ENCODE results near the gene GPER1. TPM values are rescaled to one million over a fixed set of nuclear protein-coding genes. Genes with fewer than 3 reads are reported as not detected.

Gene GPER1
- total RNA-seq, 1 donor from 2014 or later, result 2.7 TPM

DNA sequence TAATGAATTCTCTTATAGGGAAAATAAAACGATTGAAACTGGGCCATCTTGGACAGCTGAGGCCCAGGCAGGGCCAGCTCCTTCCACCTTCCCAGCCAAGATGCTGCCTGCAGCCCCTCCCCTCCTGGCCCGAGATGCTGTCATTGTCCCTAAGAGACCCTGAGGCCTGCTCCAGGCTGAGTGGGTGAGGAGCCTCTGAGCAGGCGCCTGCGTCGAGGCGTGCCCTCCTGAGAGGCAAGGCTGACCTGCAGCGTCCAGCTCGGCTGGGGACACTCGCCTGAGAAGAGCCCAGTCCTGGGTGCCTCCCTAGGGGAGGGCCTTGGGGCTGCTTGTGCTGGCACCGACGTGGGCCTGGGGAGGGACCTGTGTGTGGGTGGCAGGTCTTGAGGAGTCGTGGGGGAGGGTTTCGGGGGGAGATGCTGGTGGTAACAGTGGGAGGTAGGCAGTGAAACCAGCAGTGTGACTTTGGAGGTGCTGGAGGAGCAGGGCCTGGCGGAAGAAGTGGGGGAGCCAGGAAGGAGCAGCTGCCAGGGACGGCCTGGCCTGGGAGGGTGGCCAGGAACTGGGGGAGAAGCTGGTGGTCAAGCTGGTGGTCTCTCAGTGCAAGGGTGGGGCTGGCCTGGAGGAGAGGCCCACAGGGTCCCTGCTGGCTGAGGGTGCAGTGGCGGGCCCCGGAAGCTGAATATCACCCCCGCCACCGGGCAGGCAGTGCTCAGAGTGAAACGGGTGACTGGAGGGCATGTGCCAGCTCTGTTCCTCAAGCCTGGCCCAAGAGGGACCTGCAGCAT is 35.7 kb upstream of the GPER1 start:
- ChIA-PET POLR2A (no interaction called here), CTCF (interaction anchor here (2.6 kb wide), 1 partner anchor 59 kb away, joined by 7 read pairs; no protein-coding TSS in a partner anchor)
- Mint-ChIP-seq H3K27ac (no peak overlapping the region), H3K4me1 (peaks cover 29% of the 10 kb centered on the region), H3K36me3 (ENCODE audit: low read depth) (no peaks in the 10 kb centered on the region), H3K9me3 (no peaks in the 10 kb centered on the region), H3K4me3 (no peak overlapping the region), H3K27me3 (peaks cover 6% of the 10 kb centered on the region)
- ATAC-seq (ENCODE audit: low read depth) (no peak), DNase-seq (no peak)
- intact Hi-C loops (cut with micrococcal nuclease), result no loop called here
- TF ChIP-seq, protein P1, sequence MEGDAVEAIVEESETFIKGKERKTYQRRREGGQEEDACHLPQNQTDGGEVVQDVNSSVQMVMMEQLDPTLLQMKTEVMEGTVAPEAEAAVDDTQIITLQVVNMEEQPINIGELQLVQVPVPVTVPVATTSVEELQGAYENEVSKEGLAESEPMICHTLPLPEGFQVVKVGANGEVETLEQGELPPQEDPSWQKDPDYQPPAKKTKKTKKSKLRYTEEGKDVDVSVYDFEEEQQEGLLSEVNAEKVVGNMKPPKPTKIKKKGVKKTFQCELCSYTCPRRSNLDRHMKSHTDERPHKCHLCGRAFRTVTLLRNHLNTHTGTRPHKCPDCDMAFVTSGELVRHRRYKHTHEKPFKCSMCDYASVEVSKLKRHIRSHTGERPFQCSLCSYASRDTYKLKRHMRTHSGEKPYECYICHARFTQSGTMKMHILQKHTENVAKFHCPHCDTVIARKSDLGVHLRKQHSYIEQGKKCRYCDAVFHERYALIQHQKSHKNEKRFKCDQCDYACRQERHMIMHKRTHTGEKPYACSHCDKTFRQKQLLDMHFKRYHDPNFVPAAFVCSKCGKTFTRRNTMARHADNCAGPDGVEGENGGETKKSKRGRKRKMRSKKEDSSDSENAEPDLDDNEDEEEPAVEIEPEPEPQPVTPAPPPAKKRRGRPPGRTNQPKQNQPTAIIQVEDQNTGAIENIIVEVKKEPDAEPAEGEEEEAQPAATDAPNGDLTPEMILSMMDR (IDR thresholded peaks at IDR 0.05), result no peak

DNA sequence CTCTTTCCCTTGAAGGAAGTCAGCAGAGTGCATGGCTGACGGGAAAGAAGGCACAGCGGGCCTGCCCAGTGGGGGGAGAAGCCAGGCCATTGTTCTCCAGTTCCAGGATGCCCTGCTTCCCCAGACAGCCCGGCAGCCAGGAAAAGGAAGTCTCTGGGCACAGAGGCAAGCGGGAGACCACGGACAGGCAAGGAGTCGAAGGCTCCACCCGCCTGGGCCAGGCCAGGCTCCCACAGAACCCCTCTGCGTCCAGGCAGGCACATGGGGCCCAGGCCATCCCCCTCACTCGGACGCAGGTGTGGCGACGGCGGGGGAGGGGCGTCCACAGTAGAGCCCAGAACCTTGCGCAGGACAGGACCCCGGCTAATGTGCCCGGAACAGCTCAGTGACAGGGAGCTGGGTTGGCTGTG is 34.9 kb upstream of the GPER1 start:
- no peaks in the 10 kb centered on the region for H3K9me3 Mint-ChIP-seq
- intact Hi-C loops (cut with micrococcal nuclease), result no loop called here
- TF ChIP-seq, protein P1 (IDR thresholded peaks at IDR 0.05), result no peak
- ATAC-seq (ENCODE audit: low read depth) (no peak), DNase-seq (no peak)
- H3K27ac Mint-ChIP-seq, result no peak overlapping the region
- no peak overlapping the region for H3K4me3 Mint-ChIP-seq
- H3K4me1 Mint-ChIP-seq, result peaks cover 26% of the 10 kb centered on the region
- H3K27me3 Mint-ChIP-seq, result peaks cover 6% of the 10 kb centered on the region
- ChIA-PET POLR2A (no interaction called here), CTCF (interaction anchor here (1.2 to 2.6 kb wide), 2 partner anchors 9 to 60 kb away, joined by 5 to 7 read pairs; partner anchors contain the start of gene GPR146)
- H3K36me3 Mint-ChIP-seq (ENCODE audit: low read depth), result no peaks in the 10 kb centered on the region

DNA sequence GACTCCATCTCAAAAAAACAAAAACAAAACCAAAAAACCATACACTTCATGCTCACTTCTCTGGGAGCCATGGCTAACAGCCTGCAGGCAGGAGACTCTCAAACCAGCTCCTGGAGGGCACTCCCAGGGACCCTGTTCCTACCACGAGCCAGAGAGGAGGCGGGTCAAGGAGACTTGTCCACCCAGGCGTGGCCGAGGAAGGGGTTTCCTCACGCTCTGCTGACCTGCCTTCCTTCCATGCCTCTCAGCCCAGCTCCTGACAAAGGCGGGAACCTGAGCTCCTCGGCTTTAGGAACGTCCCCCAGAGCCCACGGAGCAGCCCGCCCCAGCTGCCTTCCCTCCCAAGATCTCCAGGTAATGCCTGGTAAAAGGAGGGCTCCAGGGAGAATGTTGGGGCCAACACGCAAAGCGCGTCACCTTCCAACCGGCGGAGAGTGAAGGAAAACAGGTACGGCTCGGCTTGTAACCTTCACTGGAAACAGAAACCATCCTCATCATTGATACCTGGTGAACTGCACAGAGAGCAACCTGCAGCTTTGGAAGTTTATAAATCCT is 34.0 kb upstream of the GPER1 start:
- Mint-ChIP-seq H3K9me3 (no peaks in the 10 kb centered on the region), H3K36me3 (ENCODE audit: low read depth) (peaks cover 3% of the 10 kb centered on the region), H3K27me3 (peaks cover 9% of the 10 kb centered on the region), H3K27ac (no peak overlapping the region), H3K4me1 (peaks cover 26% of the 10 kb centered on the region), H3K4me3 (no peak overlapping the region)
- POLR2A ChIA-PET, result no interaction called here
- intact Hi-C loops (cut with micrococcal nuclease), result no loop called here
- no peak for ATAC-seq (ENCODE audit: low read depth)
- no peak for DNase-seq
- TF ChIP-seq, protein P1 (IDR thresholded peaks at IDR 0.05), result no peak
- CTCF ChIA-PET, result interaction anchor here (1.2 to 2.3 kb wide), 2 partner anchors 9 to 61 kb away, joined by 5 to 12 read pairs; partner anchors contain the start of gene GPR146

DNA sequence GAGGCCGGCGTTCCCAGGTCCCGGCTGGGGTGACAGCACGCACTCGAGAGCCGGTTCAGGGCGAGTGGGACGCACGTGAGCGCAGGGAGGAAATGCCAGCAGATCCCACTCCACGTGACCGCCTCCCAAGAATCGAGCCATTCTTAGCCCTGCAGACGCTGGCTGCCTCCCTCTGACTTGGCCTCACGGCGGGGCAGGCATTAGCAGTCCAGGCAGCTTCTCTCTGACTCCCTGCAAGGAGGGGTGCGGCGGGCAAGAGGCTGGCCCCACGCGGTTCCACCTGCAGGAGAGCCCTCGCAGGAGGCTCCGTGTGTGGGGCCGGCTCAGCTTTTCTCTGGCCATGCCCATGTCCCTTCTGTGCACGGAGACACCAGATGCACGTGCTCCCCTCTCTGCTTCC is 33.5 kb upstream of the GPER1 start:
- H3K4me3 Mint-ChIP-seq, result no peak overlapping the region
- CTCF ChIA-PET, result interaction anchor here (1.2 to 2.3 kb wide), 2 partner anchors 10 to 61 kb away, joined by 5 to 12 read pairs; partner anchors contain the start of gene GPR146
- peaks cover 3% of the 10 kb centered on the region for H3K36me3 Mint-ChIP-seq (ENCODE audit: low read depth)
- H3K27ac Mint-ChIP-seq, result no peak overlapping the region
- TF ChIP-seq, protein P1 (IDR thresholded peaks at IDR 0.05), result no peak
- intact Hi-C loops (cut with micrococcal nuclease), result no loop called here
- H3K27me3 Mint-ChIP-seq, result peaks cover 9% of the 10 kb centered on the region
- H3K4me1 Mint-ChIP-seq, result peaks cover 27% of the 10 kb centered on the region
- H3K9me3 Mint-ChIP-seq, result no peaks in the 10 kb centered on the region
- no peak for DNase-seq
- POLR2A ChIA-PET, result interaction anchor here (1.3 kb wide), 1 partner anchor 30 kb away, joined by 4 read pairs; no protein-coding TSS in a partner anchor
- ATAC-seq (ENCODE audit: low read depth), result no peak

DNA sequence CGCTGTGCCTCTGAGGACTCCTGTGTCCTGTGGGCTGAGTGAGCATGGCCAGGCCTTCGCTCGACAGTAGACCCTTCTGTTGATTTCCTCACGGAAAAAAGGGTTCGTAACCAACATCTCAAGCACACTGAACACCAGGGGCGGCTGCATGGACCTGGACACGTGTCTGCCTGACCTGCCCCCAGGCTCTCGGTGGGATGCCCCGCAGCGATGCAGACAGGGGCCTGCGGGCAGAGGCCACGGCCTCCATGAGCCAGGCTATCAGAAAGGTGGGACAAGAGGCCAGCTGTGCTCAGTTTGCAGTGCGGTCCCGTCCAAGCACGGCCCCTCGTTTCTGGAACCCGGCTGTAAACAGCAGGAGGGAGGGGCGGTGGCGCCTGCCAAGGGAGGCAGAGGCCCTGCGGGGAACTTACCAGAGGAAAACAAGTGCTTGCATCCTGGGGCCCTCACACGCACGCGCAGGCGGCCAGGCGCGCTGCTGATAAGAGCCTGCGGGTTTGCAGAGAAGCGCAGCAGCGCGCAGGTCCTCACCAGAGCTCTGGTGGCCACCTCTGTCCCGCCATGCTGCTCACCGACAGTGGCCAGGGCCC is 33.0 kb upstream of the GPER1 start:
- H3K4me1 Mint-ChIP-seq, result peaks cover 29% of the 10 kb centered on the region
- POLR2A ChIA-PET, result interaction anchor here (1.2 to 1.3 kb wide), 2 partner anchors 30 to 32 kb away, joined by 4 read pairs; no protein-coding TSS in a partner anchor
- H3K36me3 Mint-ChIP-seq (ENCODE audit: low read depth), result peaks cover 3% of the 10 kb centered on the region
- CTCF ChIA-PET, result interaction anchor here (2.3 kb wide), 1 partner anchor 62 kb away, joined by 12 read pairs; no protein-coding TSS in a partner anchor
- H3K27me3 Mint-ChIP-seq, result peaks cover 9% of the 10 kb centered on the region
- TF ChIP-seq, protein P1 (IDR thresholded peaks at IDR 0.05), result no peak
- H3K4me3 Mint-ChIP-seq, result peak overlapping the region; percentile 69
- H3K9me3 Mint-ChIP-seq, result no peaks in the 10 kb centered on the region
- no peak overlapping the region for H3K27ac Mint-ChIP-seq
- DNase-seq, result no peak
- intact Hi-C loops (cut with micrococcal nuclease), result loop anchor here (1.0 kb wide), 1 partner anchor 10 kb away; no protein-coding TSS in a partner anchor
- ATAC-seq (ENCODE audit: low read depth), result peak; percentile 43

Measured in activated B cell treated with CpG ODN at 0.5 μM for 24 hours (primary cell).